ENCODE data around the gene EXOG.

EXOG gene

GRCh38 chr3:38482951-38483350 lies 13.2 kb upstream of the EXOG start:
- no peaks in the 10 kb centered on the region for H3K9me2 ChIP-seq (replicated peaks; ENCODE audit: control insufficient read depth, low read length)
- no peaks in the 10 kb centered on the region for H3F3A ChIP-seq (ENCODE audit: control insufficient read depth, insufficient read depth)
- H3K36me3 ChIP-seq (ENCODE audit: control insufficient read depth, low read length) = peaks cover 34% of the 10 kb centered on the region
- H3K9me3 ChIP-seq (ENCODE audit: control insufficient read depth, insufficient read depth, low read length) = no peaks in the 10 kb centered on the region
- TF ChIP-seq, protein P1, sequence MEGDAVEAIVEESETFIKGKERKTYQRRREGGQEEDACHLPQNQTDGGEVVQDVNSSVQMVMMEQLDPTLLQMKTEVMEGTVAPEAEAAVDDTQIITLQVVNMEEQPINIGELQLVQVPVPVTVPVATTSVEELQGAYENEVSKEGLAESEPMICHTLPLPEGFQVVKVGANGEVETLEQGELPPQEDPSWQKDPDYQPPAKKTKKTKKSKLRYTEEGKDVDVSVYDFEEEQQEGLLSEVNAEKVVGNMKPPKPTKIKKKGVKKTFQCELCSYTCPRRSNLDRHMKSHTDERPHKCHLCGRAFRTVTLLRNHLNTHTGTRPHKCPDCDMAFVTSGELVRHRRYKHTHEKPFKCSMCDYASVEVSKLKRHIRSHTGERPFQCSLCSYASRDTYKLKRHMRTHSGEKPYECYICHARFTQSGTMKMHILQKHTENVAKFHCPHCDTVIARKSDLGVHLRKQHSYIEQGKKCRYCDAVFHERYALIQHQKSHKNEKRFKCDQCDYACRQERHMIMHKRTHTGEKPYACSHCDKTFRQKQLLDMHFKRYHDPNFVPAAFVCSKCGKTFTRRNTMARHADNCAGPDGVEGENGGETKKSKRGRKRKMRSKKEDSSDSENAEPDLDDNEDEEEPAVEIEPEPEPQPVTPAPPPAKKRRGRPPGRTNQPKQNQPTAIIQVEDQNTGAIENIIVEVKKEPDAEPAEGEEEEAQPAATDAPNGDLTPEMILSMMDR (IDR thresholded peaks at IDR 0.05; ENCODE audit: low read depth, low read length, poor library complexity, severe bottlenecking) = no peak
- no peak for TF ChIP-seq EZH2phosphoT487 (IDR thresholded peaks at IDR 0.05; ENCODE audit: borderline replicate concordance, low read length)
- no peaks in the 10 kb centered on the region for H4K20me1 ChIP-seq (ENCODE audit: control insufficient read depth, insufficient read depth, low read depth, low read length)
- no peaks in the 10 kb centered on the region for H3K79me2 ChIP-seq (ENCODE audit: control insufficient read depth, low read length)
- H3K4me1 ChIP-seq (ENCODE audit: control insufficient read depth, low read length) = no peaks in the 10 kb centered on the region
- H3K27me3 ChIP-seq (ENCODE audit: control insufficient read depth, low read length) = no peaks in the 10 kb centered on the region
- no peak overlapping the region for H3K4me3 ChIP-seq (ENCODE audit: low read length)
- no peak overlapping the region for H3K27ac ChIP-seq (ENCODE audit: low read depth, low read length)
- H3K4me2 ChIP-seq (ENCODE audit: low read length) = no peak overlapping the region

DNA sequence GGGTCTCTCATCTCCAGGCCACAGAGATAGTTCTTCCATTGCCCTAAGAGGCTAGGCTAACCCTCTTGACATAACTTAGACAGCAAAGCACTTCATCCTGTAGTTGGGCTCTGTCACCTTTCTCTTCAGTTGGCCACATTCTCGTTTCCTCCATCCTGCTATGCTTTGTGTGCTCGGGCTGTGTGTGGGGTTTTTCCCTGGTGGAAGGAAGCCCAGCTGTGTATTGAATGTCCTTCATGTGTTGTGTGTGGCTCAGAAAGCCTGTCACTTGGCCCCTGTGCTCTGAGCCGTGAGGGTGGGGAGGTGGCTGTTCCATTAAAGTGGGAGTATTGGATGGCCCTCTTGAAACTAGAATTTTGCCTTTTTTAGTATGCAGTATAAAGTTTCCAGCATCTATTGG lies 8.8 kb upstream of the EXOG start:
- no peaks in the 10 kb centered on the region for H3K27me3 ChIP-seq (ENCODE audit: control insufficient read depth, low read length)
- no peaks in the 10 kb centered on the region for H3K79me2 ChIP-seq (ENCODE audit: control insufficient read depth, low read length)
- peaks cover 7% of the 10 kb centered on the region for H3K36me3 ChIP-seq (ENCODE audit: control insufficient read depth, low read length)
- TF ChIP-seq, protein P1 (IDR thresholded peaks at IDR 0.05; ENCODE audit: low read depth, low read length, poor library complexity, severe bottlenecking) = no peak
- no peak for TF ChIP-seq EZH2phosphoT487 (IDR thresholded peaks at IDR 0.05; ENCODE audit: borderline replicate concordance, low read length)
- H3K27ac ChIP-seq (ENCODE audit: low read depth, low read length) = no peak overlapping the region
- H3F3A ChIP-seq (ENCODE audit: control insufficient read depth, insufficient read depth) = no peaks in the 10 kb centered on the region
- no peaks in the 10 kb centered on the region for H3K9me2 ChIP-seq (replicated peaks; ENCODE audit: control insufficient read depth, low read length)
- H3K4me1 ChIP-seq (ENCODE audit: control insufficient read depth, low read length) = no peaks in the 10 kb centered on the region
- no peak overlapping the region for H3K4me3 ChIP-seq (ENCODE audit: low read length)
- H4K20me1 ChIP-seq (ENCODE audit: control insufficient read depth, insufficient read depth, low read depth, low read length) = no peaks in the 10 kb centered on the region
- no peak overlapping the region for H3K4me2 ChIP-seq (ENCODE audit: low read length)
- no peaks in the 10 kb centered on the region for H3K9me3 ChIP-seq (ENCODE audit: control insufficient read depth, insufficient read depth, low read length)

- Histone ChIP-seq H3K79me2 (ENCODE audit: control insufficient read depth, low read length) (no peaks in the 10 kb centered on the region), H3F3A (ENCODE audit: control insufficient read depth, insufficient read depth) (no peaks in the 10 kb centered on the region), H4K20me1 (ENCODE audit: control insufficient read depth, insufficient read depth, low read depth, low read length) (no peaks in the 10 kb centered on the region), H3K9me3 (ENCODE audit: control insufficient read depth, insufficient read depth, low read length) (no peaks in the 10 kb centered on the region), H3K36me3 (ENCODE audit: control insufficient read depth, low read length) (no peaks in the 10 kb centered on the region), H3K4me2 (ENCODE audit: low read length) (no peak overlapping the region), H3K27ac (ENCODE audit: low read depth, low read length) (no peak overlapping the region), H3K9me2 (replicated peaks; ENCODE audit: control insufficient read depth, low read length) (no peaks in the 10 kb centered on the region), H3K27me3 (ENCODE audit: control insufficient read depth, low read length) (no peaks in the 10 kb centered on the region), H3K4me3 (ENCODE audit: low read length) (no peak overlapping the region), H3K4me1 (ENCODE audit: control insufficient read depth, low read length) (no peaks in the 10 kb centered on the region)
- TF ChIP-seq, protein P1 (IDR thresholded peaks at IDR 0.05; ENCODE audit: low read depth, low read length, poor library complexity, severe bottlenecking) = no peak
- no peak for TF ChIP-seq EZH2phosphoT487 (IDR thresholded peaks at IDR 0.05; ENCODE audit: borderline replicate concordance, low read length)
Observed at GRCh38 chr3:38488949-38489348, 7.2 kb upstream of the EXOG start.

GRCh38 chr3:38489766-38490165 lies 6.4 kb upstream of the EXOG start:
- no peaks in the 10 kb centered on the region for H3F3A ChIP-seq (ENCODE audit: control insufficient read depth, insufficient read depth)
- H3K9me2 ChIP-seq (replicated peaks; ENCODE audit: control insufficient read depth, low read length) = no peaks in the 10 kb centered on the region
- no peaks in the 10 kb centered on the region for H3K9me3 ChIP-seq (ENCODE audit: control insufficient read depth, insufficient read depth, low read length)
- H3K27me3 ChIP-seq (ENCODE audit: control insufficient read depth, low read length) = no peaks in the 10 kb centered on the region
- no peaks in the 10 kb centered on the region for H3K79me2 ChIP-seq (ENCODE audit: control insufficient read depth, low read length)
- no peaks in the 10 kb centered on the region for H3K36me3 ChIP-seq (ENCODE audit: control insufficient read depth, low read length)
- no peaks in the 10 kb centered on the region for H3K4me1 ChIP-seq (ENCODE audit: control insufficient read depth, low read length)
- no peak overlapping the region for H3K4me3 ChIP-seq (ENCODE audit: low read length)
- H4K20me1 ChIP-seq (ENCODE audit: control insufficient read depth, insufficient read depth, low read depth, low read length) = no peaks in the 10 kb centered on the region
- no peak for TF ChIP-seq EZH2phosphoT487 (IDR thresholded peaks at IDR 0.05; ENCODE audit: borderline replicate concordance, low read length)
- TF ChIP-seq, protein P1 (IDR thresholded peaks at IDR 0.05; ENCODE audit: low read depth, low read length, poor library complexity, severe bottlenecking) = no peak
- no peak overlapping the region for H3K4me2 ChIP-seq (ENCODE audit: low read length)
- H3K27ac ChIP-seq (ENCODE audit: low read depth, low read length) = no peak overlapping the region

Data from DOHH2 (cell line).